SU-DHL-6 (cell line): ENCODE results near the gene LGR6.

Source experiments
- EZH2phosphoT487 ChIP-seq: fragments of 200-600 bp; sonication (generic), shearing (Covaris generic); conservative IDR thresholded peaks from 2 replicates; pipeline ENCODE4 v1.6.1; 2018; ENCODE audit warnings: mild to moderate bottlenecking, antibody characterized with exemption, low read length, moderate library complexity, mixed read lengths
- TF ChIP-seq, protein P1 (sequence below): fragments of 200-600 bp; sonication (generic); IDR thresholded peaks from one replicate; pipeline ENCODE4 v1.5.1; 2017; ENCODE audit warnings: antibody characterized with exemption, mild to moderate bottlenecking, low read length, moderate library complexity; ENCODE audit not compliant: insufficient read depth, poor library complexity, severe bottlenecking

DNA sequence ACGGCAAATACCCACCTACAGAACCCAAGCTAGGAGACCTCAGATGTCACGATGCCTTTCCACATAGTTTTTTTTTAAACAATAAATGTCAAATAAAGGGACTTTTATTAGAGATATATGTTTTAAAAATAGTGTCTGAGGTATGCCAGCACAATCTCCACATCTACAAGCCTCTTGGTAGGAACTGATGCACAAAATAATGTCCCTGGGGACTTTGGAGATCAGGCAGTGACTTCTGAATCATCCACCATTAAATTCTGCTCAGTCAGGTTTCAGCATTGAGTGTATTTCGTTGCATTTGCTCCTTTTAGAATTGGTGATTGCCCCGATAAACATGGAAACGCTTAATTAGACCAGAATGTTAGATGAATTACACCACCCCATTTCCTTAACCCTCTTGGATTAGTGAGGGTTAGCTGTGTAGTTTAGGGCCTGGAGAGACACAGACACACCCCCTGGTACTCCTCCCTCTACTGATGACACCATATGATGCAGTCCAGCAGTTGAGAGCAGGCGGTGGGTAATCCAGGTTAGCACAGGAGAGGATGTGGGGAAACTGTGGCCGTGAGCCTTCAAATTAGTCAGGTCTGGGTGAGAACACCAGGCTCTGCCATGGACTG is 33.6 kb downstream of the LGR6 start:
- TF ChIP-seq, protein P1, sequence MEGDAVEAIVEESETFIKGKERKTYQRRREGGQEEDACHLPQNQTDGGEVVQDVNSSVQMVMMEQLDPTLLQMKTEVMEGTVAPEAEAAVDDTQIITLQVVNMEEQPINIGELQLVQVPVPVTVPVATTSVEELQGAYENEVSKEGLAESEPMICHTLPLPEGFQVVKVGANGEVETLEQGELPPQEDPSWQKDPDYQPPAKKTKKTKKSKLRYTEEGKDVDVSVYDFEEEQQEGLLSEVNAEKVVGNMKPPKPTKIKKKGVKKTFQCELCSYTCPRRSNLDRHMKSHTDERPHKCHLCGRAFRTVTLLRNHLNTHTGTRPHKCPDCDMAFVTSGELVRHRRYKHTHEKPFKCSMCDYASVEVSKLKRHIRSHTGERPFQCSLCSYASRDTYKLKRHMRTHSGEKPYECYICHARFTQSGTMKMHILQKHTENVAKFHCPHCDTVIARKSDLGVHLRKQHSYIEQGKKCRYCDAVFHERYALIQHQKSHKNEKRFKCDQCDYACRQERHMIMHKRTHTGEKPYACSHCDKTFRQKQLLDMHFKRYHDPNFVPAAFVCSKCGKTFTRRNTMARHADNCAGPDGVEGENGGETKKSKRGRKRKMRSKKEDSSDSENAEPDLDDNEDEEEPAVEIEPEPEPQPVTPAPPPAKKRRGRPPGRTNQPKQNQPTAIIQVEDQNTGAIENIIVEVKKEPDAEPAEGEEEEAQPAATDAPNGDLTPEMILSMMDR = no peak
- TF ChIP-seq EZH2phosphoT487 = no peak
